HG03108 (cell line): ENCODE results near the gene OR7D2.

Experiments
- ATAC-seq: cut with Tn5 transposase; IDR thresholded peaks from one replicate; pipeline ENCODE4 v1.9.1; 2021; ENCODE audit warnings: moderate library complexity; ENCODE audit not compliant: unreplicated experiment

OR7D2 gene

GRCh38 chr19:9178901-9179300 is at the start of gene OR7D2:
OR7D2 (plus strand) TSS chr19:9178979; CDS start chr19:9185782, 6,803 bp downstream.
- no peak for ATAC-seq

- no peak for ATAC-seq
Observed at GRCh38 chr19:9130965-9131364, 47.8 kb upstream of the OR7D2 start.

- ATAC-seq, result no peak
Observed at GRCh38 chr19:9132422-9132821, 46.4 kb upstream of the OR7D2 start.

- peak; percentile 13 for ATAC-seq
Observed at GRCh38 chr19:9139609-9140158, 39.1 kb upstream of the OR7D2 start.

GRCh38 chr19:9140159-9140874 is 38.5 kb upstream of the OR7D2 start, which contains the start of gene ZNF317:
ZNF317 (plus strand) TSS chr19:9140397; CDS start chr19:9156017, 15,620 bp downstream.
- peak; percentile 90 for ATAC-seq

GRCh38 chr19:9144920-9145319 is 33.9 kb upstream of the OR7D2 start:
- ATAC-seq, result no peak

- no peak for ATAC-seq
Observed at GRCh38 chr19:9146882-9147281, 31.9 kb upstream of the OR7D2 start.

- no peak for ATAC-seq
Observed at GRCh38 chr19:9148697-9149096, 30.1 kb upstream of the OR7D2 start.

GRCh38 chr19:9149997-9150396 is 28.8 kb upstream of the OR7D2 start:
- ATAC-seq, result no peak

- ATAC-seq, result no peak
Observed at GRCh38 chr19:9150650-9151049, 28.1 kb upstream of the OR7D2 start.

- ATAC-seq, result no peak
Observed at GRCh38 chr19:9151367-9151766, 27.4 kb upstream of the OR7D2 start.

- no peak for ATAC-seq
Observed at GRCh38 chr19:9155591-9155990, 23.2 kb upstream of the OR7D2 start.

GRCh38 chr19:9156304-9156703 is 22.5 kb upstream of the OR7D2 start:
- no peak for ATAC-seq

- no peak for ATAC-seq
Observed at GRCh38 chr19:9159891-9160290, 18.9 kb upstream of the OR7D2 start.

GRCh38 chr19:9161427-9161826 is 17.4 kb upstream of the OR7D2 start:
- ATAC-seq, result no peak

- no peak for ATAC-seq
Observed at GRCh38 chr19:9165261-9165660, 13.5 kb upstream of the OR7D2 start.

- ATAC-seq, result no peak
Observed at GRCh38 chr19:9166846-9167245, 11.9 kb upstream of the OR7D2 start.

- ATAC-seq, result no peak
Observed at GRCh38 chr19:9171393-9171991, 7.3 kb upstream of the OR7D2 start.

- no peak for ATAC-seq
Observed at GRCh38 chr19:9175326-9175725, 3.5 kb upstream of the OR7D2 start.

GRCh38 chr19:9183000-9183399 is 4.2 kb downstream of the OR7D2 start:
- ATAC-seq, result no peak

- no peak for ATAC-seq
Observed at GRCh38 chr19:9187191-9187590, 8.4 kb downstream of the OR7D2 start.

GRCh38 chr19:9189535-9189934 is 10.8 kb downstream of the OR7D2 start:
- no peak for ATAC-seq
